ENCODE results near the gene ITGA2.

DNA sequence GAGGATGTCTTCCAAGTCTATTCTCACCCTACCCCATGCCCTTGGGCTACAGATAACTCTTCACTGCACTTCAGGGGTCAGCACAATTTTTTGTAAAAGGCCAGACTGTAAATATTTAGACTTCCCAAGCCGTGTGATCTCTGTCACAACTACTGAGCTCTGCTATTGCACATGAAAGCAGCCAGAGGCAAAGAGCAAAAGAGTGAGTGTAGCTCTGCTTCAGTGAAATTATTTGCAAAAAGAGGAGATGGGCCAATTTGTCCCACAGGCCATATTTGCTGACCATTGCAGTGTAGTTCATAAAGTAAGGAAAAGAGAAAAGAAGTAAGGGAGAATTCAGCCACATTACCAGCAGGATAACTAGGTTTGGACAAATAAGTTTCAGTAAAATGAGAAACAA, 127.4 kb downstream of the ITGA2 start:
- TF ChIP-seq ZNF70 (CRISPR knock-in tag; IDR thresholded peaks at IDR 0.05) (no peak), PPARA (CRISPR knock-in tag; IDR thresholded peaks at IDR 0.05; ENCODE audit: borderline replicate concordance) (no peak), BACH2 (CRISPR knock-in tag; IDR thresholded peaks at IDR 0.05; ENCODE audit: borderline replicate concordance) (no peak)

Measured in SK-N-SH treated with all-trans-retinoic acid at 6 μM for 48 hours (cell line).